OCI-LY1 (cell line): ENCODE data around the gene ABLIM2.

Experiments used
- H2AFZ ChIP-seq: fragments of 200-600 bp; sonication (generic), shearing (Covaris generic); 2 replicates; pipeline ENCODE4 v1.6.0; 2014; ENCODE audit warnings: antibody characterized with exemption, mild to moderate bottlenecking, low read length
- H3F3A ChIP-seq: fragments of 200-600 bp; sonication (generic), shearing (Covaris generic); 2 replicates; pipeline ENCODE4 v1.6.0; 2014; ENCODE audit warnings: mild to moderate bottlenecking, antibody characterized with exemption, low read length, moderate library complexity; ENCODE audit not compliant: insufficient read depth
- H3K27ac ChIP-seq: fragments of 200-600 bp; sonication (generic); 2 replicates; pipeline ENCODE4 v1.5.1; 2014; ENCODE audit warnings: low read length, mixed run types, mild to moderate bottlenecking, low read depth; ENCODE audit not compliant: poor library complexity, severe bottlenecking
- H3K27me3 ChIP-seq: fragments of 200-600 bp; sonication (generic); 2 replicates; pipeline ENCODE4 v1.6.0; 2014; ENCODE audit warnings: antibody characterized with exemption, mild to moderate bottlenecking, low read length, moderate library complexity; ENCODE audit not compliant: insufficient read depth
- H3K36me3 ChIP-seq: fragments of 200-600 bp; sonication (generic); 2 replicates; pipeline ENCODE4 v1.6.1; 2014; ENCODE audit warnings: mild to moderate bottlenecking, antibody characterized with exemption, low read length, moderate library complexity, mixed read lengths; ENCODE audit not compliant: insufficient read depth
- H3K4me1 ChIP-seq: fragments of 200-600 bp; sonication (generic); 2 replicates; pipeline ENCODE4 v1.5.1; 2014; ENCODE audit warnings: mild to moderate bottlenecking, low read length, moderate library complexity; ENCODE audit not compliant: insufficient read depth, severe bottlenecking
- H3K4me2 ChIP-seq: fragments of 200-600 bp; sonication (generic), shearing (Covaris generic); 2 replicates; pipeline ENCODE4 v1.6.1; 2014; ENCODE audit warnings: low read length
- H3K4me3 ChIP-seq: fragments of 200-600 bp; sonication (generic); 2 replicates; pipeline ENCODE4 v1.5.1; 2014; ENCODE audit warnings: low read length, low read depth, mild to moderate bottlenecking, mixed read lengths; ENCODE audit not compliant: poor library complexity, severe bottlenecking
- H3K79me2 ChIP-seq: fragments of 200-600 bp; shearing (Covaris generic); 2 replicates; pipeline ENCODE4 v1.6.1; 2016; ENCODE audit warnings: mixed run types, low read length, mixed read lengths; ENCODE audit not compliant: insufficient read depth
- H3K9ac ChIP-seq: fragments of 200-600 bp; sonication (generic), shearing (Covaris generic); 2 replicates; pipeline ENCODE4 v1.6.1; 2014; ENCODE audit warnings: mild to moderate bottlenecking, low read length, mixed read lengths
- H3K9me2 ChIP-seq: fragments of 200-600 bp; sonication (generic), shearing (Covaris generic); 2 replicates; pipeline ENCODE4 v1.6.1; 2014; ENCODE audit warnings: low read depth, mild to moderate bottlenecking, low read length, mixed read lengths
- H3K9me3 ChIP-seq: fragments of 200-600 bp; shearing (Covaris generic); 2 replicates; pipeline ENCODE4 v1.6.1; 2014; ENCODE audit warnings: low read length, mixed read lengths
- H4K20me1 ChIP-seq: fragments of 200-600 bp; sonication (generic), shearing (Covaris generic); 2 replicates; pipeline ENCODE4 v1.6.0; 2016; ENCODE audit warnings: mild to moderate bottlenecking, low read length; ENCODE audit not compliant: insufficient read depth
- CTCF ChIP-seq: fragments of 200-600 bp; sonication (generic), shearing (Covaris generic); IDR thresholded peaks from 2 replicates; pipeline ENCODE4 v1.5.1; 2017; ENCODE audit warnings: mild to moderate bottlenecking, antibody characterized with exemption, low read length, moderate library complexity, mixed read lengths
- EZH2 ChIP-seq: fragments of 200-600 bp; sonication (generic), shearing (Covaris generic); IDR thresholded peaks from 2 replicates; pipeline ENCODE4 v1.8.0; 2017; ENCODE audit warnings: borderline replicate concordance, mixed run types, mild to moderate bottlenecking, antibody characterized with exemption, low read length, moderate library complexity, mixed read lengths

The ABLIM2 gene

DNA sequence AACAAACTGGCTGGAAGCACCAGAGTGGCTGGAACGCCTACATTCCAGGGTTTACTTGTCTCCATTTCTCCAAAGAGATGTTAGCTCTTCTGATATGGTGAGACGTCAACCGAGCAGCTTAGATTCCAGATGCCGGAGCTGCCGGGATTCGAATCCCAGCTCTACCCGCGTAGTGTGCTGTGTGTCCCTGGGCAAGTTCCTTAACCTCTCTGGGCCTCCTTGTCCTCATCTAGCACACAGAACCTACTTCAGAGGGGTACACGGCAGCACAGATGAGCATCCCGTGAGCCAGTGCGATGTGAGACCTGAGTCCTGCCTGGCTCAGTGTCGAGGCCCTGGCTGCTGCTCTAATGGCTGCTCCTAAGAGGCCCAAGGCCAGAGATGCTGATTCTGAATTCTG, 60.1 kb downstream of the ABLIM2 start:
- H3K79me2 ChIP-seq, result no peaks in the 10 kb centered on the region
- H3K9ac ChIP-seq, result no peak overlapping the region
- H2AFZ ChIP-seq, result no peak overlapping the region
- H3F3A ChIP-seq, result no peaks in the 10 kb centered on the region
- no peaks in the 10 kb centered on the region for H4K20me1 ChIP-seq
- H3K9me3 ChIP-seq, result 0 out of 2 replicates have a peak, but pooled peaks cover 2% of the 10 kb centered on the region
- no peaks in the 10 kb centered on the region for H3K4me1 ChIP-seq
- no peak overlapping the region for H3K27ac ChIP-seq
- H3K36me3 ChIP-seq, result no peaks in the 10 kb centered on the region
- no peak for TF ChIP-seq EZH2
- TF ChIP-seq CTCF, result no peak
- H3K9me2 ChIP-seq, result no peaks in the 10 kb centered on the region
- H3K27me3 ChIP-seq, result no peaks in the 10 kb centered on the region
- no peak overlapping the region for H3K4me3 ChIP-seq
- H3K4me2 ChIP-seq, result no peak overlapping the region

GRCh38 chr4:8097721-8098345, 60.8 kb downstream of the ABLIM2 start:
- Histone ChIP-seq H3K27ac (no peak overlapping the region), H3K4me2 (no peak overlapping the region), H3K27me3 (no peaks in the 10 kb centered on the region)

GRCh38 chr4:8097141-8097541, 61.5 kb downstream of the ABLIM2 start:
- Histone ChIP-seq H3K4me1 (no peaks in the 10 kb centered on the region), H3K9ac (no peak overlapping the region), H4K20me1 (no peaks in the 10 kb centered on the region), H3K9me2 (no peaks in the 10 kb centered on the region), H3K4me3 (no peak overlapping the region), H3K27me3 (no peaks in the 10 kb centered on the region), H2AFZ (no peak overlapping the region), H3K27ac (no peak overlapping the region), H3K4me2 (no peak overlapping the region), H3F3A (no peaks in the 10 kb centered on the region), H3K79me2 (no peaks in the 10 kb centered on the region), H3K36me3 (no peaks in the 10 kb centered on the region), H3K9me3 (0 out of 2 replicates have a peak, but pooled peaks cover 6% of the 10 kb centered on the region)
- TF ChIP-seq EZH2 (no peak), CTCF (no peak)

More at GRCh38 chr4:8097721-8098345, 60.8 kb downstream of the ABLIM2 start:
- H3K36me3 ChIP-seq, result no peaks in the 10 kb centered on the region
- H3K79me2 ChIP-seq, result no peaks in the 10 kb centered on the region
- 0 out of 2 replicates have a peak, but pooled peaks cover 6% of the 10 kb centered on the region for H3K9me3 ChIP-seq
- H4K20me1 ChIP-seq, result no peaks in the 10 kb centered on the region
- H2AFZ ChIP-seq, result no peak overlapping the region
- no peaks in the 10 kb centered on the region for H3F3A ChIP-seq
- no peaks in the 10 kb centered on the region for H3K4me1 ChIP-seq
- TF ChIP-seq CTCF (no peak), EZH2 (no peak)
- H3K4me3 ChIP-seq, result no peak overlapping the region
- no peaks in the 10 kb centered on the region for H3K9me2 ChIP-seq
- no peak overlapping the region for H3K9ac ChIP-seq
